ENCODE measurements around the gene COTL1. TPM values are rescaled to one million over a fixed set of nuclear protein-coding genes. Genes with fewer than 3 reads are reported as not detected.
"Not testable (repeated sequence)": the region's sequence is repeated elsewhere in the genome, so short reads cannot be mapped to it uniquely, and the experiment has no call there.

Gene COTL1
- polyA plus RNA-seq, 2 of the 4 experiments (the other 2 are of a cell fraction) = 89.7 to 372 TPM

GRCh38 chr16:84527532-84528269 is 90.2 kb downstream of the COTL1 start:
- H3K9me3 ChIP-seq = peaks cover 12% of the 10 kb centered on the region; the same call in 1 of the 3 replicates
- DNase-seq (ENCODE audit: low read depth in 1 of 2, low spot score in 1 of 2) = no peak
- no peak overlapping the region for H3K27ac ChIP-seq
- no peak for TF ChIP-seq E2F6 (IDR thresholded peaks at IDR 0.05; ENCODE audit: borderline replicate concordance, low read depth)
- no peak for TF ChIP-seq RFX5 (IDR thresholded peaks at IDR 0.05)
- no peak for TF ChIP-seq EHF (CRISPR knock-in tag; IDR thresholded peaks at IDR 0.05)
- no peak for TF ChIP-seq HOXB13 (CRISPR knock-in tag; IDR thresholded peaks at IDR 0.05; ENCODE audit: low read depth)
- no peak for TF ChIP-seq GATA3 (IDR thresholded peaks at IDR 0.05; ENCODE audit: borderline replicate concordance)
- TF ChIP-seq FOSL2 (IDR thresholded peaks at IDR 0.05) = no peak
- no peak for TF ChIP-seq FOSL2 (CRISPR knock-in tag; IDR thresholded peaks at IDR 0.05)
- TF ChIP-seq ZSCAN20 (CRISPR knock-in tag; IDR thresholded peaks at IDR 0.05) = no peak
- no peak for TF ChIP-seq HDAC2 (IDR thresholded peaks at IDR 0.05)
- TF ChIP-seq PHF8 (IDR thresholded peaks at IDR 0.05; ENCODE audit: borderline replicate concordance, low read depth) = no peak
- TF ChIP-seq CHD4 (IDR thresholded peaks at IDR 0.05; ENCODE audit: borderline replicate concordance) = no peak
- TF ChIP-seq ZFP36 (IDR thresholded peaks at IDR 0.05; ENCODE audit: borderline replicate concordance, partially characterized antibody) = no peak
- TF ChIP-seq RCOR1 (IDR thresholded peaks at IDR 0.05; ENCODE audit: low read depth, low read length) = no peak
- H3K4me2 ChIP-seq = no peak overlapping the region
- CTCF ChIA-PET = interaction anchor here (0.7 to 14.5 kb wide), 8 partner anchors 9 to 199 kb away, joined by 3 to 115 read pairs (median 6); partner anchors contain the start of gene MEAK7
- H3K4me1 ChIP-seq = peaks cover 14% of the 10 kb centered on the region
- no peak for ATAC-seq
- no peak overlapping the region for H3K4me3 ChIP-seq
- WGBS (ENCODE audit: missing lambda C conversion rate) = 85% methylated on average over 10 of the region's 11 CpGs
- POLR2A ChIA-PET = no interaction called here
- no peak for FAIRE-seq

- ATAC-seq = no peak
- peaks cover 12% of the 10 kb centered on the region; the same call in 1 of the 3 replicates for H3K9me3 ChIP-seq
- TF ChIP-seq HOXB13 (CRISPR knock-in tag; IDR thresholded peaks at IDR 0.05; ENCODE audit: low read depth) (no peak), NR3C1 (IDR thresholded peaks at IDR 0.05) (no peak), BCL3 (IDR thresholded peaks at IDR 0.05) (no peak), RFX5 (IDR thresholded peaks at IDR 0.05) (no peak), PBX3 (IDR thresholded peaks at IDR 0.05) (no peak), E2F6 (IDR thresholded peaks at IDR 0.05; ENCODE audit: borderline replicate concordance, low read depth) (no peak), ZC3H11A (IDR thresholded peaks at IDR 0.05) (no peak), HMGXB4 (CRISPR knock-in tag; IDR thresholded peaks at IDR 0.05; ENCODE audit: borderline replicate concordance) (no peak), RAD21 (conservative IDR thresholded peaks at IDR 0.05 in 1 of 2, IDR thresholded peaks at IDR 0.05 in 1 of 2) (no peak), RNF2 (IDR thresholded peaks at IDR 0.05; ENCODE audit: borderline replicate concordance, low read depth) (no peak), CHD4 (IDR thresholded peaks at IDR 0.05; ENCODE audit: borderline replicate concordance) (no peak), MYC (IDR thresholded peaks at IDR 0.05; ENCODE audit: borderline replicate concordance, low read length) (no peak), FOSB (CRISPR knock-in tag; IDR thresholded peaks at IDR 0.05) (no peak), POLR2A (IDR thresholded peaks at IDR 0.05; ENCODE audit: low read length) (no peak)
- POLR2A ChIA-PET = no interaction called here
- no peak overlapping the region for H3K4me2 ChIP-seq
- 86% methylated on average over 29 of the region's 29 CpGs for WGBS (ENCODE audit: missing lambda C conversion rate)
- CTCF ChIA-PET = interaction anchor here (1.0 to 14.5 kb wide), 4 partner anchors 8 to 199 kb away, joined by 3 to 115 read pairs (median 8); partner anchors contain the start of gene MEAK7
- H3K4me3 ChIP-seq = no peak overlapping the region
- FAIRE-seq = no peak
- H3K4me1 ChIP-seq = peaks cover 7% of the 10 kb centered on the region
- 0 out of 6 replicates have a peak overlapping the region, but pooled peaks of 1 of the 2 experiments have one; percentile 12 for H3K27ac ChIP-seq
- DNase-seq (ENCODE audit: low read depth in 1 of 2, low spot score in 1 of 2) = no peak
Measured at GRCh38 chr16:84526794-84527531, 90.9 kb downstream of the COTL1 start.

GRCh38 chr16:84524941-84525581 is 92.8 kb downstream of the COTL1 start:
- POLR2A ChIA-PET; H3K4me2 ChIP-seq; DNase-seq (ENCODE audit: low read depth in 1 of 2, low spot score in 1 of 2); ATAC-seq; H3K4me1 ChIP-seq; H3K4me3 ChIP-seq; H3K27ac ChIP-seq; H3K9me3 ChIP-seq; FAIRE-seq: not testable (repeated sequence)
- CTCF ChIA-PET = interaction anchor here (1.0 to 20.3 kb wide), 6 partner anchors 7 to 200 kb away, joined by 3 to 284 read pairs (median 34); partner anchors contain the start of genes COTL1 and MEAK7
- WGBS (ENCODE audit: missing lambda C conversion rate) = 86% methylated on average over 21 of the region's 21 CpGs

Measured in A549 (cell line).